ENCODE results near the gene CCDC63. TPM values are rescaled to one million over a fixed set of nuclear protein-coding genes. Genes with fewer than 3 reads are reported as not detected.
"Not testable (repeated sequence)": the region's sequence is repeated elsewhere in the genome, so short reads cannot be mapped to it uniquely, and the experiment has no call there.

CCDC63 gene
- total RNA-seq, 2 donors from 2014 or later: not detected

- DNase-seq (ENCODE audit: low spot score) (no peak), ATAC-seq (ENCODE audit: insufficient number of reproducible peaks, low FRiP score, low read depth) (no peak)
- H3K9me3 ChIP-seq: no peaks in the 10 kb centered on the region
- H3K27ac ChIP-seq: no peak overlapping the region
- TF ChIP-seq CTCF (IDR thresholded peaks at IDR 0.05): no peak
- no peaks in the 10 kb centered on the region for H3K36me3 ChIP-seq
- no peaks in the 10 kb centered on the region for H3K4me1 ChIP-seq (ENCODE audit: control insufficient read depth in 1 of 2, low read depth in 2 of 2)
- no peaks in the 10 kb centered on the region for H3K27me3 ChIP-seq (replicated peaks; ENCODE audit: insufficient read depth)
- no peak overlapping the region for H3K4me3 ChIP-seq
These were observed 93.5 kb downstream of the CCDC63 start for GRCh38 chr12:110940296-110940695.

GRCh38 chr12:110940933-110941332 lies 94.1 kb downstream of the CCDC63 start:
- Histone ChIP-seq H3K27me3 (replicated peaks; ENCODE audit: insufficient read depth) (no peaks in the 10 kb centered on the region), H3K27ac (no peak overlapping the region), H3K4me1 (ENCODE audit: control insufficient read depth in 1 of 2, low read depth in 2 of 2) (no peaks in the 10 kb centered on the region), H3K9me3 (no peaks in the 10 kb centered on the region), H3K4me3 (no peak overlapping the region), H3K36me3 (no peaks in the 10 kb centered on the region)
- no peak for TF ChIP-seq CTCF (IDR thresholded peaks at IDR 0.05)
- ATAC-seq (ENCODE audit: insufficient number of reproducible peaks, low FRiP score, low read depth) (no peak), DNase-seq (ENCODE audit: low spot score) (no peak)

- no peak for DNase-seq (ENCODE audit: low spot score)
- no peak for ATAC-seq (ENCODE audit: insufficient number of reproducible peaks, low FRiP score, low read depth)
- Histone ChIP-seq H3K36me3 (no peaks in the 10 kb centered on the region), H3K9me3 (peaks cover 4% of the 10 kb centered on the region), H3K27ac (no peak overlapping the region), H3K27me3 (replicated peaks; ENCODE audit: insufficient read depth) (no peaks in the 10 kb centered on the region), H3K4me1 (ENCODE audit: control insufficient read depth in 1 of 2, low read depth in 2 of 2) (no peaks in the 10 kb centered on the region), H3K4me3 (no peak overlapping the region)
- no peak for TF ChIP-seq CTCF (IDR thresholded peaks at IDR 0.05)
These were observed 94.6 kb downstream of the CCDC63 start for GRCh38 chr12:110941391-110941790.

GRCh38 chr12:110943373-110943772 lies 96.6 kb downstream of the CCDC63 start:
- Histone ChIP-seq H3K4me3 (no peak overlapping the region), H3K27ac (no peak overlapping the region), H3K9me3 (peaks cover 9% of the 10 kb centered on the region), H3K36me3 (no peaks in the 10 kb centered on the region), H3K27me3 (replicated peaks; ENCODE audit: insufficient read depth) (no peaks in the 10 kb centered on the region), H3K4me1 (ENCODE audit: control insufficient read depth in 1 of 2, low read depth in 2 of 2) (no peaks in the 10 kb centered on the region)
- DNase-seq (ENCODE audit: low spot score): no peak
- TF ChIP-seq CTCF (IDR thresholded peaks at IDR 0.05): no peak
- no peak for ATAC-seq (ENCODE audit: insufficient number of reproducible peaks, low FRiP score, low read depth)

DNA sequence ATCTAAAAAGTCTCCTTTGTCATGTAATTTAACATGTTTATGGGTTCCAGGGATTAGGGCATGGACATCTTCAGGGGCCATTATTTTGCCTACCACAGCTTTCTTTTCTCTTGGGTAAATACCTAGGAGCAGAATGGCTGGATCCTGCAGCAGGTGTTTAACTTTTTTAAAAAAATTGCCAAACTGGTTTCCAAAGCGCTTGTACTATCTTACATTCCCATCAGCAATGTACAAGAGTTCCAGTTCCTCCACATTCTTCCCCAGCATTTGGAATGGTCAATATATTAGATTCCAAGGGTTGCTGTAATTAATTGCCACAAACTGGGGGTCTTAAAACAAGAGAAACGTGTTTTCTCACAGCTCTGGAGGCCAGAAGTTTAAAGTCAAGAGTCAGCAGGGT lies 101.3 kb downstream of the CCDC63 start:
- no peak for TF ChIP-seq CTCF (IDR thresholded peaks at IDR 0.05)
- ATAC-seq (ENCODE audit: insufficient number of reproducible peaks, low FRiP score, low read depth): no peak
- no peak overlapping the region for H3K27ac ChIP-seq

GRCh38 chr12:110950466-110950865 lies 103.7 kb downstream of the CCDC63 start:
- not testable (repeated sequence) for H3K27ac ChIP-seq; ATAC-seq (ENCODE audit: insufficient number of reproducible peaks, low FRiP score, low read depth); H3K4me3 ChIP-seq; DNase-seq (ENCODE audit: low spot score); H3K4me1 ChIP-seq (ENCODE audit: control insufficient read depth in 1 of 2, low read depth in 2 of 2); H3K27me3 ChIP-seq (replicated peaks; ENCODE audit: insufficient read depth); H3K36me3 ChIP-seq; H3K9me3 ChIP-seq

More for the DNA sequence above, 101.3 kb downstream of the CCDC63 start:
- Histone ChIP-seq H3K27me3 (replicated peaks; ENCODE audit: insufficient read depth) (no peaks in the 10 kb centered on the region), H3K36me3 (no peaks in the 10 kb centered on the region), H3K4me3 (no peak overlapping the region), H3K4me1 (ENCODE audit: control insufficient read depth in 1 of 2, low read depth in 2 of 2) (no peaks in the 10 kb centered on the region), H3K9me3 (peaks cover 9% of the 10 kb centered on the region)
- no peak for DNase-seq (ENCODE audit: low spot score)

DNA sequence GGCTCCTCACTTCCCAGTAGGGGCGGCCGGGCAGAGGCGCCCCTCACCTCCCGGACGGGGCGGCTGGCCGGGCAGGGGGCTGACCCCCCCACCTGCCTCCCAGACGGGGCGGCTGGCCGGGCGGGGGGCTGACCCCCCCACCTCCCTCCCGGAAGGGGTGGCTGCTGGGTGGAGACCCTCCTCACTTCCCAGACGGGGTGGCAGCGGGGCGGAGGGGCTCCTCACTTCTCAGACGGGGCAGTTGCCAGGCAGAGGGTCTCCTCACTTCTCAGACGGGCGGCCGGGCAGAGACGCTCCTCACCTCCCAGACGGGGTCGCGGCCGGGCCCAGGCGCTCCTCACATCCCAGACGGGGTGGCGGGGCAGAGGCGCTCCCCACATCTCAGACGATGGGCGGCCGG lies 104.1 kb downstream of the CCDC63 start:
- ATAC-seq (ENCODE audit: insufficient number of reproducible peaks, low FRiP score, low read depth); H3K27ac ChIP-seq; H3K36me3 ChIP-seq; H3K9me3 ChIP-seq; H3K4me1 ChIP-seq (ENCODE audit: control insufficient read depth in 1 of 2, low read depth in 2 of 2); H3K4me3 ChIP-seq; DNase-seq (ENCODE audit: low spot score); H3K27me3 ChIP-seq (replicated peaks; ENCODE audit: insufficient read depth): not testable (repeated sequence)

Measured in thoracic aorta (tissue), 2 donors.